Bladder microvascular endothelial cell (primary cell): ENCODE results near the gene LIMS1. TPM values are rescaled to one million over a fixed set of nuclear protein-coding genes. Genes with fewer than 3 reads are reported as not detected.

Source experiments
- total RNA-seq: library from RNA; depleted of rRNA; stranded (reverse); fragments of >200 nt; gene quantifications from 2 replicates; pipeline ENCODE4 v1.2.3, GENCODE V29; 2014

Gene LIMS1, protein sequence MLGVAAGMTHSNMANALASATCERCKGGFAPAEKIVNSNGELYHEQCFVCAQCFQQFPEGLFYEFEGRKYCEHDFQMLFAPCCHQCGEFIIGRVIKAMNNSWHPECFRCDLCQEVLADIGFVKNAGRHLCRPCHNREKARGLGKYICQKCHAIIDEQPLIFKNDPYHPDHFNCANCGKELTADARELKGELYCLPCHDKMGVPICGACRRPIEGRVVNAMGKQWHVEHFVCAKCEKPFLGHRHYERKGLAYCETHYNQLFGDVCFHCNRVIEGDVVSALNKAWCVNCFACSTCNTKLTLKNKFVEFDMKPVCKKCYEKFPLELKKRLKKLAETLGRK
- 103 and 250 TPM in 2 replicates for total RNA-seq

DNA sequence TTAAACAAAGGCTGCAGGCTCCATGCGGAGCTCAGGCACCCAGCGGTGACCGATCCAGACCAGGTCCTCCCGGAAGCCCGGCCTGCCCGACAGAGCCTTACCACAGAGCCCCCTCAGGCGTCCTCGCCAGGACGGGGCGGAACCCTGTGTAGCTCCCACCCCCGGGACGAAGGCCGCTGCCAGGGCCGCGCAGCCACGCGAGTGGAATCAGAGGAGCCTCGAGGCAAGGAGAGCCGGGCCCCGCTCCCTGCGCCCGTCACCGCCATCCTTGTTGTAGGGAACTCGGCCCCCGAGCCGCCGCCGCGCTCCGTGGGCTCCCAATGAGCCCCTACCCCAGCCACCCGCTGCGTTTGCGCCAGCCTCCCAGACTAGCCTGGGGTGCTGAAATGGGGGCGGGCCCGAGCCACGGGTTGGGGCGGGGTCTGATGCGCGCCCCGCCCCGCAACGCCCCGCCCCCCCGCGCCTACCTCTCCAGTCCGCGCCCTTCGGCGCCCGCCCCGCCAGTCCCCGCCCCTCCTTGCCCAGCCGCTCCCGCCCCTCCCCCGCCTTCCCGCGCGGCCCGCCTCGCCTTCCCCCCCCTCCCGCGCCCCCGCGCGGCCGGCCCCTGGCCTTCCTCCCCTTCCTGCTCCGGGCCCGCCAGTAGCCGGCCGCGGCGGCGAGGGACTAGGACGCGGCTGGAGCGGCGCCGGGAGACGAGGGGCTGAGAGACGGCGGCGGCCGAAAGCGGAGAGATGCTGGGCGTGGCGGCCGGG lies at the start of gene LIMS1:
Gene LIMS1, plus strand, starts transcription at position 639 of the 752 bp plus-strand sequence. Its CDS starts 93 bp downstream, at position 732.

DNA sequence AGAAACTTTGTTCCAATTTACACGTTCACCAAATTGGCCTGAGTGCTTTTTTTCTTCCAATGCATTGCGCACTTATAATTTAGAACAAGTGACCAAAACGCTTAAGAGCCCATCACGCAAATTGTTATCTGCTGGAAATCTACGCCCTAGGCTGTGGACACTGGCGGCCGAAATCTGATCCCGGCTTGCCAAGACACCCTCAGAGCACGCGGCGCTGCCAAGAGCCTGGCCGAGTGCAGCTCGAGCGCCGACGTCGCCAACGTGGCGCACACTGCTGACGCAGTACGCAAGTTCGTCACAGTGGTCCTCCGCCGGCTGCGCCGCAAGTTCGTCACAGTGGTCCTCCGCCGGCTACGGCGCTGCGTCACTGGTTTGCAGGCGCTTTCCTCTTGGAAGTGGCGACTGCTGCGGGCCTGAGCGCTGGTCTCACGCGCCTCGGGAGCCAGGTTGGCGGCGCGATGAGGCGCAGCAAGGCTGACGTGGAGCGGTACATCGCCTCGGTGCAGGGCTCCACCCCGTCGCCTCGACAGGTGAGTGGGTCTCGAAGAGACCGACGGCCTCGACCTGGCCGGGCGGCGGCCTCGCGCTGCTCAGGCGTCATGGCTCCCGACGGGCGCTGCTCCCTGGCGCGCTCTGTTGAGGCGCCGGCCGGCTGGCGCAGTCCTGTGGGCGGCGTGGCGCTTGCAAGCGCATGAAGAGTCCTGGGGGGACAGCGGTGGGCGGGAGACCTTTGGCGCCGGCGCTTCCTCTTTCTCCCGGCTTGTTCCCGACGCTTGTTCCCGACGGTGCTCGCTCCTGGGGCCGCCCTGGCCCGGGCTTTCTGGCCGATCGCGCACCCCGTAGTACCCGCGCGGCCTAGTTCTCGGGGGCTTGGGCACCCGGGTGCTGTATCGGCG lies 185.1 kb downstream of the LIMS1 start, which contains the start of gene RANBP2:
Gene RANBP2, plus strand, starts transcription at position 334 of the 896 bp plus-strand sequence. Its CDS starts 125 bp downstream, at position 459.

Other genes with a start within 250 kb of the LIMS1 start
- not detected in 2 replicates for gene SULT1C2, start 245.6 kb upstream of the LIMS1 start, total RNA-seq
- gene SULT1C4, start 156.5 kb upstream of the LIMS1 start, total RNA-seq: 7.6 and 82.8 TPM in 2 replicates
- 13.4 and 24.1 TPM in 2 replicates for gene GCC2, start 85.3 kb upstream of the LIMS1 start, total RNA-seq
- gene RANBP2, start 185.0 kb downstream of the LIMS1 start, total RNA-seq: 44.2 and 108 TPM in 2 replicates